K562 (cell line): ENCODE results near the gene ENDOG.

Source experiments
- CTCF ChIP-seq, 3 experiments: IDR thresholded peaks in 2 of 3; conservative IDR thresholded peaks in 1 of 3; 2 replicates each; pipeline ENCODE4 v1.5.1; 2011 to 2012; ENCODE audit warnings: low read length in 3 of 3, mild to moderate bottlenecking in 3 of 3, control low read depth in 2 of 3, improper control_type of control experiment in 1 of 3, inconsistent platforms in 1 of 3, low read depth in 1 of 3, mixed read lengths in 1 of 3, moderate library complexity in 1 of 3; ENCODE audit not compliant: insufficient read depth in 2 of 3
- DPF2 ChIP-seq: fragments of 450-650 bp; IDR thresholded peaks from 2 replicates; pipeline ENCODE4 v1.6.1; 2016
- EGR1 ChIP-seq: fragments of 450-650 bp; conservative IDR thresholded peaks from 2 replicates; pipeline ENCODE4 v1.6.1; 2017; ENCODE audit warnings: mild to moderate bottlenecking
- EP300 ChIP-seq: IDR thresholded peaks from 2 replicates; pipeline ENCODE4 v1.6.1; 2012; ENCODE audit warnings: low read length, improper control_type of control experiment
- EZH2 ChIP-seq: IDR thresholded peaks from 2 replicates; pipeline ENCODE4 v1.6.1; 2012; ENCODE audit warnings: low read depth, mild to moderate bottlenecking, inconsistent platforms, low read length, borderline replicate concordance
- FIP1L1 ChIP-seq: fragments of 200-400 bp; formaldehyde crosslinking; IDR thresholded peaks from 2 replicates; pipeline ENCODE4 v1.6.1; 2018; ENCODE audit warnings: mild to moderate bottlenecking, low read depth, low read length; ENCODE audit not compliant: poor library complexity, severe bottlenecking
- GMEB1 ChIP-seq: fragments of 250-450 bp; sonication (Bioruptor Pico); IDR thresholded peaks from 2 replicates; pipeline ENCODE4 v1.4.0; 2020; ENCODE audit warnings: mild to moderate bottlenecking
- HCFC1 ChIP-seq: IDR thresholded peaks from 2 replicates; pipeline ENCODE4 v1.6.1; 2012; ENCODE audit warnings: low read depth, low read length, improper control_type of control experiment
- MTA3 ChIP-seq: fragments of 450-650 bp; formaldehyde crosslinking; IDR thresholded peaks from 2 replicates; pipeline ENCODE4 v1.6.1; 2017; ENCODE audit warnings: mild to moderate bottlenecking, borderline replicate concordance
- POLR2A ChIP-seq: fragments of 450-650 bp; conservative IDR thresholded peaks from 2 replicates; pipeline ENCODE4 v1.6.1; 2016
- TCF7L2 ChIP-seq: fragments of 150-350 bp; IDR thresholded peaks from 2 replicates; pipeline ENCODE4 v1.6.1; 2016; ENCODE audit warnings: low read depth, mild to moderate bottlenecking, low read length, moderate library complexity
- ZNF449 ChIP-seq: fragments of 250-450 bp; sonication (Bioruptor Pico); IDR thresholded peaks from 2 replicates; pipeline ENCODE4 v1.8.0; 2022; ENCODE audit warnings: moderate library complexity, mild to moderate bottlenecking, inconsistent platforms

GRCh38 chr9:128846680-128847030, 28.4 kb downstream of the ENDOG start:
- TF ChIP-seq EZH2 (no peak), EGR1 (no peak), HCFC1 (no peak), ZNF449 (CRISPR knock-in tag) (no peak), CTCF (IDR thresholded peaks at IDR 0.05 in 2 of 3, conservative IDR thresholded peaks at IDR 0.05 in 1 of 3; ENCODE audit: insufficient read depth in 2 of 3, low read depth in 1 of 3, low read length in 3 of 3) (no peak), GMEB1 (CRISPR knock-in tag) (no peak), TCF7L2 (no peak), POLR2A (no peak), DPF2 (no peak), EP300 (no peak), MTA3 (no peak), FIP1L1 (no peak)
